Large intestine (tissue), 3 donors: Measurements from ENCODE around the gene HACE1. TPM values are rescaled to one million over a fixed set of nuclear protein-coding genes. Genes with fewer than 3 reads are reported as not detected.

Source experiments
- DNase-seq, 2 donors: peaks; one replicate each; pipeline versions ENCODE4 v3.0.0 to v3.0.0-alpha.2; 2013
- H3K27ac ChIP-seq: one replicate; pipeline ENCODE4 v1.5.1; 2013; ENCODE audit warnings: low read length
- H3K27me3 ChIP-seq: 2 replicates; pipeline ENCODE4 v1.6.1; 2013; ENCODE audit warnings: low read length; ENCODE audit not compliant: control insufficient read depth, insufficient read depth
- H3K36me3 ChIP-seq: 2 replicates; pipeline ENCODE4 v1.6.1; 2013; ENCODE audit warnings: low read length; ENCODE audit not compliant: control insufficient read depth, insufficient read depth
- H3K4me1 ChIP-seq: one replicate; pipeline ENCODE4 v1.6.1; 2013; ENCODE audit warnings: low read length; ENCODE audit not compliant: control insufficient read depth, insufficient read depth
- H3K4me3 ChIP-seq: one replicate; pipeline ENCODE4 v1.5.1; 2013; ENCODE audit warnings: low read length
- H3K9me3 ChIP-seq: one replicate; pipeline ENCODE4 v1.6.1; 2013; ENCODE audit warnings: mild to moderate bottlenecking, low read depth, low read length, moderate library complexity; ENCODE audit not compliant: control insufficient read depth
- WGBS: methylation state at CpG from one replicate; pipeline ENCODE4 v1.1.5; 2013; ENCODE audit warnings: low lambda C conversion rate; ENCODE audit not compliant: insufficient coverage; 5-methylcytosine and 5-hydroxymethylcytosine counted together
- polyA plus RNA-seq: library from polyadenylated mRNA; unstranded; fragments of 120-200 nt; gene quantifications from one replicate; pipeline ENCODE4 v1.2.1, GENCODE V29; 2013

The HACE1 gene
- polyA plus RNA-seq, 1 donor, result 10.5 TPM

- no peak overlapping the region for H3K27ac ChIP-seq
- no peaks in the 10 kb centered on the region for H3K36me3 ChIP-seq
- H3K27me3 ChIP-seq, result no peaks in the 10 kb centered on the region
- WGBS, result no CpG with 5 or more reads among the region's 2 CpGs
- no peak for DNase-seq
- no peaks in the 10 kb centered on the region for H3K9me3 ChIP-seq
- no peaks in the 10 kb centered on the region for H3K4me1 ChIP-seq
- no peak overlapping the region for H3K4me3 ChIP-seq
These were observed 145.7 kb downstream of the HACE1 start for GRCh38 chr6:104713982-104714381.

GRCh38 chr6:104711371-104711770 lies 148.3 kb downstream of the HACE1 start:
- no peak overlapping the region for H3K27ac ChIP-seq
- peak; percentile 28 to 46 for DNase-seq
- no peaks in the 10 kb centered on the region for H3K4me1 ChIP-seq
- 0% methylated on average over 1 of the region's 4 CpGs for WGBS
- H3K4me3 ChIP-seq, result no peak overlapping the region
- H3K36me3 ChIP-seq, result no peaks in the 10 kb centered on the region
- no peaks in the 10 kb centered on the region for H3K9me3 ChIP-seq
- no peaks in the 10 kb centered on the region for H3K27me3 ChIP-seq

- H3K4me1 ChIP-seq, result no peaks in the 10 kb centered on the region
- no peaks in the 10 kb centered on the region for H3K36me3 ChIP-seq
- H3K27ac ChIP-seq, result no peak overlapping the region
- no peak overlapping the region for H3K4me3 ChIP-seq
- H3K9me3 ChIP-seq, result no peaks in the 10 kb centered on the region
- DNase-seq, result no peak
- no CpG with 5 or more reads among the region's 4 CpGs for WGBS
- H3K27me3 ChIP-seq, result no peaks in the 10 kb centered on the region
These were observed 149.0 kb downstream of the HACE1 start for GRCh38 chr6:104710543-104711335.

GRCh38 chr6:104705916-104706442 lies 153.7 kb downstream of the HACE1 start:
- 79% methylated on average over 4 of the region's 5 CpGs for WGBS
- Histone ChIP-seq H3K27me3 (no peaks in the 10 kb centered on the region), H3K4me1 (no peaks in the 10 kb centered on the region), H3K4me3 (no peak overlapping the region), H3K27ac (no peak overlapping the region), H3K9me3 (no peaks in the 10 kb centered on the region), H3K36me3 (no peaks in the 10 kb centered on the region)
- DNase-seq, result no peak

- WGBS, result 100% methylated on average over 2 of the region's 8 CpGs
- Histone ChIP-seq H3K36me3 (no peaks in the 10 kb centered on the region), H3K27me3 (no peaks in the 10 kb centered on the region), H3K27ac (no peak overlapping the region), H3K4me3 (no peak overlapping the region), H3K9me3 (no peaks in the 10 kb centered on the region), H3K4me1 (no peaks in the 10 kb centered on the region)
- peak in 1 of 2 donors; percentile 5 for DNase-seq
These were observed 154.5 kb downstream of the HACE1 start for GRCh38 chr6:104705095-104705707.

- 100% methylated on average over 1 of the region's 3 CpGs for WGBS
- Histone ChIP-seq H3K27me3 (no peaks in the 10 kb centered on the region), H3K27ac (no peak overlapping the region), H3K4me1 (no peaks in the 10 kb centered on the region), H3K9me3 (no peaks in the 10 kb centered on the region), H3K36me3 (no peaks in the 10 kb centered on the region), H3K4me3 (no peak overlapping the region)
- no peak for DNase-seq
These were observed 155.5 kb downstream of the HACE1 start for GRCh38 chr6:104704191-104704590.

GRCh38 chr6:104702126-104702841 lies 157.4 kb downstream of the HACE1 start:
- no peak for DNase-seq
- 73% methylated on average over 2 of the region's 5 CpGs for WGBS
- Histone ChIP-seq H3K4me3 (no peak overlapping the region), H3K36me3 (no peaks in the 10 kb centered on the region), H3K27ac (no peak overlapping the region), H3K9me3 (no peaks in the 10 kb centered on the region), H3K4me1 (no peaks in the 10 kb centered on the region), H3K27me3 (no peaks in the 10 kb centered on the region)

- 80% methylated on average over 1 of the region's 5 CpGs for WGBS
- Histone ChIP-seq H3K36me3 (no peaks in the 10 kb centered on the region), H3K9me3 (no peaks in the 10 kb centered on the region), H3K4me3 (no peak overlapping the region), H3K4me1 (no peaks in the 10 kb centered on the region), H3K27ac (no peak overlapping the region), H3K27me3 (no peaks in the 10 kb centered on the region)
- DNase-seq, result no peak
These were observed 159.1 kb downstream of the HACE1 start for GRCh38 chr6:104700371-104701185.

GRCh38 chr6:104699593-104700329 lies 160.0 kb downstream of the HACE1 start:
- no CpG with 5 or more reads among the region's 8 CpGs for WGBS
- DNase-seq, result no peak
- Histone ChIP-seq H3K27ac (no peak overlapping the region), H3K4me3 (no peak overlapping the region), H3K36me3 (no peaks in the 10 kb centered on the region), H3K27me3 (no peaks in the 10 kb centered on the region), H3K9me3 (no peaks in the 10 kb centered on the region), H3K4me1 (no peaks in the 10 kb centered on the region)
